ENCODE data around the gene TMEM229B. TPM values are rescaled to one million over a fixed set of nuclear protein-coding genes. Genes with fewer than 3 reads are reported as not detected.
A peak's percentile ranks its signal among the peaks of the same experiment; 100 is the strongest.

The TMEM229B gene
- polyA plus RNA-seq, 3 donors: 10.2 to 18.7 (median 17.3) TPM

DNA sequence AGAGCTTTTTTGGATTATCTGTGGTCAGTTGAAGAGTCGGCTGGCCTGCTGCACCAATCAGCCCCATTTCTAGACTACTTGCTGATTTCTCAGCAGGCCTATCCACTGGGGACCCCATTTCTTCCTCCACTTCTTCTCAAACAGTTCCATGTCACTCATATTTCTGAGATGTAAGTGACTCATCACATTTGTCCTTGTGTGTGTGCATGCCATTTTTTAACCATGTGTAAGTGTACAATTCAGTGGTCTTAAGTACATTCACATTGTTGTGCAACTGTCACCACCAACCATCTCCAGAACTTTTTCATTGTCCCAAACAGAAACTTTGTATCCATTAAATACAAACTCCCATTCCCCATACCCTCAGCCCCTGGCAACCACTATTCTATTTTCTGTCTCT is 14.2 kb downstream of the TMEM229B start:
- H3K4me3 Mint-ChIP-seq: no peak overlapping the region
- Histone ChIP-seq H3K27me3 (ENCODE audit: control insufficient read depth in 2 of 2, insufficient read depth in 2 of 2, low read length in 2 of 2) (no peaks in the 10 kb centered on the region), H3K27ac (ENCODE audit: low read depth in 1 of 2, low read length in 2 of 2) (no peak overlapping the region), H3K79me2 (ENCODE audit: insufficient read depth, low read length) (no peaks in the 10 kb centered on the region), H3K4me2 (replicated peaks; ENCODE audit: extremely low read depth, low read length, poor library complexity, severe bottlenecking) (no peak overlapping the region), H2AFZ (ENCODE audit: insufficient read depth, low read depth, low read length, poor library complexity, severe bottlenecking) (no peak overlapping the region), H3K36me3 (replicated peaks in 1 of 2; ENCODE audit: control insufficient read depth in 1 of 2, insufficient read depth in 2 of 2, low read length in 2 of 2) (peaks cover 18 to 55% of the 10 kb centered on the region in 2 donors), H4K20me1 (ENCODE audit: insufficient read depth, low read length) (no peaks in the 10 kb centered on the region), H3K9me3 (replicated peaks in 1 of 2; ENCODE audit: control insufficient read depth in 1 of 2, insufficient read depth in 1 of 2, low read length in 2 of 2) (no peaks in the 10 kb centered on the region), H3K9ac (ENCODE audit: insufficient read depth, low read length, poor library complexity, severe bottlenecking) (no peak overlapping the region), H3K4me3 (replicated peaks in 1 of 3; ENCODE audit: low read depth in 2 of 3, low read length in 3 of 3) (no peak overlapping the region), H3K4me1 (ENCODE audit: control insufficient read depth in 1 of 2, insufficient read depth in 2 of 2, low read length in 2 of 2) (no peaks in the 10 kb centered on the region)
- peaks cover 0 to 2% (median 0%) of the 10 kb centered on the region in 7 donors for H3K9me3 Mint-ChIP-seq
- TF ChIP-seq, protein P1, sequence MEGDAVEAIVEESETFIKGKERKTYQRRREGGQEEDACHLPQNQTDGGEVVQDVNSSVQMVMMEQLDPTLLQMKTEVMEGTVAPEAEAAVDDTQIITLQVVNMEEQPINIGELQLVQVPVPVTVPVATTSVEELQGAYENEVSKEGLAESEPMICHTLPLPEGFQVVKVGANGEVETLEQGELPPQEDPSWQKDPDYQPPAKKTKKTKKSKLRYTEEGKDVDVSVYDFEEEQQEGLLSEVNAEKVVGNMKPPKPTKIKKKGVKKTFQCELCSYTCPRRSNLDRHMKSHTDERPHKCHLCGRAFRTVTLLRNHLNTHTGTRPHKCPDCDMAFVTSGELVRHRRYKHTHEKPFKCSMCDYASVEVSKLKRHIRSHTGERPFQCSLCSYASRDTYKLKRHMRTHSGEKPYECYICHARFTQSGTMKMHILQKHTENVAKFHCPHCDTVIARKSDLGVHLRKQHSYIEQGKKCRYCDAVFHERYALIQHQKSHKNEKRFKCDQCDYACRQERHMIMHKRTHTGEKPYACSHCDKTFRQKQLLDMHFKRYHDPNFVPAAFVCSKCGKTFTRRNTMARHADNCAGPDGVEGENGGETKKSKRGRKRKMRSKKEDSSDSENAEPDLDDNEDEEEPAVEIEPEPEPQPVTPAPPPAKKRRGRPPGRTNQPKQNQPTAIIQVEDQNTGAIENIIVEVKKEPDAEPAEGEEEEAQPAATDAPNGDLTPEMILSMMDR (IDR thresholded peaks at IDR 0.05): no peak
- no peaks in the 10 kb centered on the region for H3K27me3 Mint-ChIP-seq (ENCODE audit: low read depth in 3 of 3)
- peak overlapping the region in 2 of 7 donors; percentile 11 to 18 for H3K27ac Mint-ChIP-seq
- peaks cover 42 to 46% of the 10 kb centered on the region in 2 donors for H3K36me3 Mint-ChIP-seq
- H3K4me1 Mint-ChIP-seq: peaks cover 14% of the 10 kb centered on the region
- no CpG with 5 or more reads among the region's 1 CpG for WGBS (ENCODE audit: insufficient coverage)
- DNase-seq: no peak
- intact Hi-C loops (cut with micrococcal nuclease): no loop called here

DNA sequence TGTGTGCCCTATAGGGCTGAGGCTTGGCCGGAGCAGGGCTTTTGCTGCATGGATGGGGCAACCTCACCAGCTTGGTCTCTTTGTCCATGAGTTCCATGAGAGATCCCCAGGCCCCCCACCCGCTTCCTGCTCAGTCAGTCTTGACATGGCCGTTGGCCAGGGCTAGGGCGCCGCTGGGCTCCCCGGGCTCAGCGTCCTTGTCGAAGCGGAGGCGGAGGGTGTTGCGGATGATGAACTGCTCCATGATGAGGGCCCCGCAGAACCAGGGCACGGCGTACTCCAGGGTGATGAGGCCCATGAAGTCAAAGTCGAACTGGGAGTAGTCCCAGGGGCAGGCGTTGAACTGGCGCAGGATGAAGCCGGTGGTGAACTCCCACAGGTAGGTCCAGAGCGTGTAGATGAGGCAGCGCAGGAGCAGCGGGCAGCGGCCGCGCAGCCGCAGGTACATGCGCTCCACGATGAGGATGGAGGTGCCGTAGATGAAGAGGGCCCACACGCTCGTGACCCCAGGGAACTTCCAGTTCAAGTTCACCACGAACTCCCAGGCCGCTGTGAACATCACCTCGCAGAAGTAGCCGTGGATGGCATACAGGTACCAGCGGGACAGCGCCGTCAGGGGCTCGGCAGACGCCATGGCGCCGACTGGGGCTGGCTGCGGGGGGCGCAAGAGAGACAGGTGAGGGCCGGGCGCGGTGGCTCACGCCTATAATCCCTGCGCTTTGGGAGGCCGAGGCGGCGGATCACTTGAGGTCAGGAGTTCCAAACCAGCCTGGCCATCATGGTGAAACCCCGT is 15.0 kb downstream of the TMEM229B start:
- TF ChIP-seq, protein P1 (IDR thresholded peaks at IDR 0.05): no peak
- Histone ChIP-seq H3K4me1 (ENCODE audit: control insufficient read depth in 1 of 2, insufficient read depth in 2 of 2, low read length in 2 of 2) (no peaks in the 10 kb centered on the region), H3K27ac (ENCODE audit: low read depth in 1 of 2, low read length in 2 of 2) (no peak overlapping the region), H3K79me2 (ENCODE audit: insufficient read depth, low read length) (no peaks in the 10 kb centered on the region), H3K36me3 (replicated peaks in 1 of 2; ENCODE audit: control insufficient read depth in 1 of 2, insufficient read depth in 2 of 2, low read length in 2 of 2) (peaks cover 18 to 49% of the 10 kb centered on the region in 2 donors), H3K9ac (ENCODE audit: insufficient read depth, low read length, poor library complexity, severe bottlenecking) (no peak overlapping the region), H4K20me1 (ENCODE audit: insufficient read depth, low read length) (no peaks in the 10 kb centered on the region), H2AFZ (ENCODE audit: insufficient read depth, low read depth, low read length, poor library complexity, severe bottlenecking) (no peak overlapping the region), H3K4me2 (replicated peaks; ENCODE audit: extremely low read depth, low read length, poor library complexity, severe bottlenecking) (no peak overlapping the region), H3K27me3 (ENCODE audit: control insufficient read depth in 2 of 2, insufficient read depth in 2 of 2, low read length in 2 of 2) (no peaks in the 10 kb centered on the region), H3K4me3 (replicated peaks in 1 of 3; ENCODE audit: low read depth in 2 of 3, low read length in 3 of 3) (no peak overlapping the region), H3K9me3 (replicated peaks in 1 of 2; ENCODE audit: control insufficient read depth in 1 of 2, insufficient read depth in 1 of 2, low read length in 2 of 2) (no peaks in the 10 kb centered on the region)
- no peak for DNase-seq
- peaks cover 14% of the 10 kb centered on the region for H3K4me1 Mint-ChIP-seq
- H3K36me3 Mint-ChIP-seq: peaks cover 38 to 43% of the 10 kb centered on the region in 2 donors
- no peak overlapping the region for H3K4me3 Mint-ChIP-seq
- intact Hi-C loops (cut with micrococcal nuclease): no loop called here
- H3K9me3 Mint-ChIP-seq: peaks cover 0 to 2% (median 0%) of the 10 kb centered on the region in 7 donors
- WGBS (ENCODE audit: insufficient coverage): 99% methylated on average over 45 of the region's 52 CpGs
- peaks cover 0 to 1% (median 0%) of the 10 kb centered on the region in 3 donors for H3K27me3 Mint-ChIP-seq (ENCODE audit: low read depth in 3 of 3)
- peak overlapping the region in 1 of 7 donors; percentile 51 for H3K27ac Mint-ChIP-seq
